ENCODE data around the gene CPPED1. TPM values are rescaled to one million over a fixed set of nuclear protein-coding genes. Genes with fewer than 3 reads are reported as not detected.

The CPPED1 gene
- total RNA-seq, 1 experiment from 2014 or later, result 8.1 TPM

GRCh38 chr16:12729448-12729847 is 74.2 kb downstream of the CPPED1 start:
- POLR2A ChIA-PET, result no interaction called here

DNA sequence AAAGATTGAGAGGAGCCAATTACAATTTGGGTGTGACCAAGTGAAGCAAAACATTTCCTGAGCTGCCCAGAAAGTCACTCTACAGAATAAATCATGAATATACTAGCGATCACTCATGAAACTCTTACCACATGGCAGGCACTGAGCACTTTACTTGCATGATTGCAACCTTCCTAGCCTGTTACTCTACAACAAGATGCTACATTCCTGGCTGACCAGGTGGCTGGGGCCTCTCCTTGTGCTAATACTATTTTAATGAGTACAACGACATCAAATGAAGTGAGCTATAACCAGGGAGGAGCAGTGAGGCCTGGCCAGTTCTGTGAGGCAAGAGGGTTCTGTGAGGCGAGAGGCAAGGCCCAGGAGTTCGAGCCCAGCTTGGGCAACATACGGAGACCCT is 75.2 kb downstream of the CPPED1 start:
- no peak overlapping the region for H3K9ac ChIP-seq (ENCODE audit: low read length)
- RAD21 ChIA-PET (ENCODE audit: low non-redundant PET in 1 of 2, low total read pairs in 2 of 2, uncharacterized antibody in 2 of 2, unreplicated experiment in 2 of 2), result no interaction called here
- TF ChIP-seq SRF (IDR thresholded peaks at IDR 0.05; ENCODE audit: low read depth) (no peak), CBX3 (IDR thresholded peaks at IDR 0.05; ENCODE audit: low read depth) (no peak), TCF7L2 (IDR thresholded peaks at IDR 0.05; ENCODE audit: borderline replicate concordance, extremely low read depth, insufficient read depth, insufficient read length) (no peak), SIN3A (IDR thresholded peaks at IDR 0.05; ENCODE audit: low read depth) (no peak), RAD21 (IDR thresholded peaks at IDR 0.05; ENCODE audit: low read depth) (no peak), FOSL1 (IDR thresholded peaks at IDR 0.05; ENCODE audit: low read depth) (no peak), EZH2 (IDR thresholded peaks at IDR 0.05) (no peak), ZBTB33 (IDR thresholded peaks at IDR 0.05; ENCODE audit: extremely low read depth, insufficient replicate concordance, low read length) (no peak), YY1 (IDR thresholded peaks at IDR 0.05; ENCODE audit: extremely low read depth, insufficient replicate concordance, low read depth, low read length) (no peak), SP1 (IDR thresholded peaks at IDR 0.05; ENCODE audit: low read depth) (no peak), MAX (IDR thresholded peaks at IDR 0.05) (no peak), ELF1 (IDR thresholded peaks at IDR 0.05; ENCODE audit: borderline replicate concordance, low read depth) (no peak), POLR2A (IDR thresholded peaks at IDR 0.05; ENCODE audit: borderline replicate concordance, extremely low read depth, insufficient read depth, insufficient read length) (no peak)
- TF ChIP-seq, protein P1, sequence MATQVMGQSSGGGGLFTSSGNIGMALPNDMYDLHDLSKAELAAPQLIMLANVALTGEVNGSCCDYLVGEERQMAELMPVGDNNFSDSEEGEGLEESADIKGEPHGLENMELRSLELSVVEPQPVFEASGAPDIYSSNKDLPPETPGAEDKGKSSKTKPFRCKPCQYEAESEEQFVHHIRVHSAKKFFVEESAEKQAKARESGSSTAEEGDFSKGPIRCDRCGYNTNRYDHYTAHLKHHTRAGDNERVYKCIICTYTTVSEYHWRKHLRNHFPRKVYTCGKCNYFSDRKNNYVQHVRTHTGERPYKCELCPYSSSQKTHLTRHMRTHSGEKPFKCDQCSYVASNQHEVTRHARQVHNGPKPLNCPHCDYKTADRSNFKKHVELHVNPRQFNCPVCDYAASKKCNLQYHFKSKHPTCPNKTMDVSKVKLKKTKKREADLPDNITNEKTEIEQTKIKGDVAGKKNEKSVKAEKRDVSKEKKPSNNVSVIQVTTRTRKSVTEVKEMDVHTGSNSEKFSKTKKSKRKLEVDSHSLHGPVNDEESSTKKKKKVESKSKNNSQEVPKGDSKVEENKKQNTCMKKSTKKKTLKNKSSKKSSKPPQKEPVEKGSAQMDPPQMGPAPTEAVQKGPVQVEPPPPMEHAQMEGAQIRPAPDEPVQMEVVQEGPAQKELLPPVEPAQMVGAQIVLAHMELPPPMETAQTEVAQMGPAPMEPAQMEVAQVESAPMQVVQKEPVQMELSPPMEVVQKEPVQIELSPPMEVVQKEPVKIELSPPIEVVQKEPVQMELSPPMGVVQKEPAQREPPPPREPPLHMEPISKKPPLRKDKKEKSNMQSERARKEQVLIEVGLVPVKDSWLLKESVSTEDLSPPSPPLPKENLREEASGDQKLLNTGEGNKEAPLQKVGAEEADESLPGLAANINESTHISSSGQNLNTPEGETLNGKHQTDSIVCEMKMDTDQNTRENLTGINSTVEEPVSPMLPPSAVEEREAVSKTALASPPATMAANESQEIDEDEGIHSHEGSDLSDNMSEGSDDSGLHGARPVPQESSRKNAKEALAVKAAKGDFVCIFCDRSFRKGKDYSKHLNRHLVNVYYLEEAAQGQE (IDR thresholded peaks at IDR 0.05; ENCODE audit: low read depth), result no peak

More at GRCh38 chr16:12729448-12729847, 74.2 kb downstream of the CPPED1 start:
- H4K20me1 ChIP-seq (ENCODE audit: insufficient read depth), result no peaks in the 10 kb centered on the region
- H3K9me2 ChIP-seq (ENCODE audit: insufficient read depth), result no peaks in the 10 kb centered on the region
- H3K4me1 ChIP-seq (ENCODE audit: control insufficient read depth in 1 of 2, insufficient read depth in 2 of 2, low read length in 2 of 2), result no peaks in the 10 kb centered on the region
- ATAC-seq, result no peak
- intact Hi-C loops (cut with micrococcal nuclease), result no loop called here
- peaks cover 0 to 10% of the 10 kb centered on the region in 2 experiments; a peak in 1 of 4 replicates for H3K9me3 ChIP-seq (ENCODE audit: control insufficient read depth in 1 of 2, insufficient read depth in 1 of 2, low read depth in 1 of 2, low read length in 2 of 2)
- no peaks in the 10 kb centered on the region for H3K27me3 ChIP-seq (ENCODE audit: insufficient read depth, low read length)
- no peak overlapping the region for H3K4me3 ChIP-seq (replicated peaks in 1 of 2; ENCODE audit: low read depth in 1 of 2, low read length in 2 of 2)
- no peak overlapping the region for H3K4me2 ChIP-seq (ENCODE audit: low read length)
- H2AFZ ChIP-seq (ENCODE audit: low read depth, low read length, poor library complexity, severe bottlenecking), result no peak overlapping the region
- no TSS peak for BruUV-seq (replicated peaks)
- H3K9ac ChIP-seq (ENCODE audit: low read length), result no peak overlapping the region
- no peak for DNase-seq (ENCODE audit: low read depth, low spot score)
- H3K36me3 ChIP-seq (ENCODE audit: control insufficient read depth in 1 of 2, insufficient read depth in 2 of 2, low read length in 2 of 2), result no peaks in the 10 kb centered on the region
- CTCF ChIA-PET, result no interaction called here
- H3K79me2 ChIP-seq (ENCODE audit: insufficient read depth, low read length), result no peaks in the 10 kb centered on the region
- H3K27ac ChIP-seq (ENCODE audit: low read depth, low read length), result no peak overlapping the region
- TF ChIP-seq JUND (IDR thresholded peaks at IDR 0.05) (no peak), YY1 (IDR thresholded peaks at IDR 0.05; ENCODE audit: extremely low read depth, insufficient replicate concordance, low read depth, low read length) (no peak), ZNF274 (IDR thresholded peaks at IDR 0.05; ENCODE audit: low read depth, low read length) (no peak), FOSL1 (IDR thresholded peaks at IDR 0.05; ENCODE audit: low read depth) (no peak), TCF7L2 (IDR thresholded peaks at IDR 0.05; ENCODE audit: borderline replicate concordance, extremely low read depth, insufficient read depth, insufficient read length) (no peak)
- RAD21 ChIA-PET (ENCODE audit: low non-redundant PET in 1 of 2, low total read pairs in 2 of 2, uncharacterized antibody in 2 of 2, unreplicated experiment in 2 of 2), result no interaction called here

More for the DNA sequence above, 75.2 kb downstream of the CPPED1 start:
- no peak overlapping the region for H2AFZ ChIP-seq (ENCODE audit: low read depth, low read length, poor library complexity, severe bottlenecking)
- no peaks in the 10 kb centered on the region for H3K4me1 ChIP-seq (ENCODE audit: control insufficient read depth in 1 of 2, insufficient read depth in 2 of 2, low read length in 2 of 2)
- BruUV-seq (replicated peaks), result no TSS peak
- H3K9me3 ChIP-seq (ENCODE audit: control insufficient read depth in 1 of 2, insufficient read depth in 1 of 2, low read depth in 1 of 2, low read length in 2 of 2), result peaks cover 0 to 10% of the 10 kb centered on the region in 2 experiments; a peak in 1 of 4 replicates
- intact Hi-C loops (cut with micrococcal nuclease), result no loop called here
- no peaks in the 10 kb centered on the region for H3K9me2 ChIP-seq (ENCODE audit: insufficient read depth)
- DNase-seq (ENCODE audit: low read depth, low spot score) (no peak), ATAC-seq (no peak)
- H3K36me3 ChIP-seq (ENCODE audit: control insufficient read depth in 1 of 2, insufficient read depth in 2 of 2, low read length in 2 of 2), result no peaks in the 10 kb centered on the region
- H4K20me1 ChIP-seq (ENCODE audit: insufficient read depth), result no peaks in the 10 kb centered on the region
- no peak overlapping the region for H3K27ac ChIP-seq (ENCODE audit: low read depth, low read length)
- no peak overlapping the region for H3K4me3 ChIP-seq (replicated peaks in 1 of 2; ENCODE audit: low read depth in 1 of 2, low read length in 2 of 2)
- no peak overlapping the region for H3K4me2 ChIP-seq (ENCODE audit: low read length)
- POLR2A ChIA-PET, result no interaction called here
- CTCF ChIA-PET, result no interaction called here
- no peaks in the 10 kb centered on the region for H3K79me2 ChIP-seq (ENCODE audit: insufficient read depth, low read length)
- H3K27me3 ChIP-seq (ENCODE audit: insufficient read depth, low read length), result no peaks in the 10 kb centered on the region
